A549 (cell line): ENCODE measurements around the gene TMOD1. TPM values are rescaled to one million over a fixed set of nuclear protein-coding genes. Genes with fewer than 3 reads are reported as not detected.

Source experiments
- ATAC-seq, 2 experiments: fragments of 200-7000 bp in 1 of 2; fragments of >200 bp in 1 of 2; cut with Nextera tagmentation in 1 of 2; cut with Tn5 transposase in 1 of 2; 3 replicates each; pipeline versions ENCODE4 v1.8.0 to v1.9.1; 2018 to 2020; ENCODE audit warnings: mild to moderate bottlenecking in 1 of 2, moderate library complexity in 1 of 2
- CTCF ChIA-PET: fragments of 300-600 bp; sonication (Branson Sonifier 250); formaldehyde crosslinking; extraction: SDS; loops from one replicate; lab custom pipeline; 2021; ENCODE audit warnings: antibody characterized with exemption, inconsistent platforms; lab: Yijun Ruan, JAX
- POLR2A ChIA-PET: fragments of 350-600 bp; formaldehyde crosslinking; extraction: SDS; loops from one replicate; lab custom pipeline; 2021; ENCODE audit warnings: antibody characterized with exemption, inconsistent platforms; lab: Yijun Ruan, JAX
- DNase-seq, 2 experiments: peaks; one replicate each; pipeline versions ENCODE4 v3.0.0 to v3.0.0-alpha.2; 2011 to 2016; ENCODE audit warnings: low read depth in 1 of 2, low spot score in 1 of 2
- FAIRE-seq: peaks from 2 replicates; lab custom pipeline; 2011; peaks lifted over from hg19 to GRCh38; lab: Jason Lieb, UNC
- H3K27ac ChIP-seq, 2 experiments: fragments of >200 bp; sonication (Bioruptor Twin); formaldehyde crosslinking; 3 replicates each; pipeline ENCODE4 v1.5.1; 2016 to 2017
- H3K4me1 ChIP-seq: fragments of >200 bp; sonication (Bioruptor Twin); formaldehyde crosslinking; 3 replicates; pipeline ENCODE4 v1.6.1; 2016
- H3K4me2 ChIP-seq: fragments of >200 bp; sonication (Bioruptor Twin); formaldehyde crosslinking; 3 replicates; pipeline ENCODE4 v1.6.1; 2016
- H3K4me3 ChIP-seq: fragments of >200 bp; sonication (Bioruptor Twin); formaldehyde crosslinking; 3 replicates; pipeline ENCODE4 v1.5.1; 2016
- H3K9me3 ChIP-seq: fragments of >200 bp; sonication (Bioruptor Twin); formaldehyde crosslinking; 3 replicates; pipeline ENCODE4 v1.6.1; 2016
- E2F6 ChIP-seq: IDR thresholded peaks from 2 replicates; pipeline ENCODE4 v1.6.1; 2012; ENCODE audit warnings: low read depth, borderline replicate concordance
- EP300 ChIP-seq, 2 experiments: fragments of >200 bp; sonication (Bioruptor Twin); formaldehyde crosslinking; IDR thresholded peaks; 2 replicates in 1 of 2; 3 replicates in 1 of 2; pipeline ENCODE4 v1.6.1; 2016 to 2017
- ESRRA ChIP-seq: fragments of 150-350 bp; IDR thresholded peaks from 2 replicates; pipeline ENCODE4 v1.6.1; 2014; ENCODE audit warnings: mild to moderate bottlenecking, low read length, borderline replicate concordance
- HDAC2 ChIP-seq: fragments of 200-600 bp; sonication (generic); IDR thresholded peaks from 2 replicates; pipeline ENCODE4 v1.6.1; 2016
- HMGXB4 ChIP-seq: fragments of 250-450 bp; sonication (Bioruptor Pico); IDR thresholded peaks from 2 replicates; pipeline ENCODE4 v1.5.0; 2021; ENCODE audit warnings: mild to moderate bottlenecking, moderate library complexity, borderline replicate concordance
- HOXB13 ChIP-seq: fragments of 250-450 bp; sonication (Bioruptor Pico); IDR thresholded peaks from 2 replicates; pipeline ENCODE4 v1.5.0; 2020; ENCODE audit warnings: low read depth, mild to moderate bottlenecking, moderate library complexity
- HOXB5 ChIP-seq: fragments of 250-450 bp; sonication (Bioruptor Pico); IDR thresholded peaks from 2 replicates; pipeline ENCODE4 v1.5.0; 2020; ENCODE audit warnings: mild to moderate bottlenecking, moderate library complexity
- JUNB ChIP-seq: fragments of >200 bp; sonication (Bioruptor Twin); formaldehyde crosslinking; IDR thresholded peaks from 2 replicates; pipeline ENCODE4 v1.6.1; 2016
- MAX ChIP-seq: IDR thresholded peaks from 2 replicates; pipeline ENCODE4 v1.6.1; 2012
- MAZ ChIP-seq: fragments of 150-350 bp; IDR thresholded peaks from 2 replicates; pipeline ENCODE4 v1.6.1; 2014; ENCODE audit warnings: antibody characterized with exemption, low read depth, low read length, borderline replicate concordance
- NFE2L2 ChIP-seq: fragments of 150-350 bp; conservative IDR thresholded peaks from 2 replicates; pipeline ENCODE4 v1.6.1; 2014; ENCODE audit warnings: low read length
- NPAS2 ChIP-seq: fragments of 250-450 bp; sonication (Bioruptor Pico); IDR thresholded peaks from 2 replicates; pipeline ENCODE4 v1.8.0; 2022; ENCODE audit warnings: mild to moderate bottlenecking, moderate library complexity, borderline replicate concordance
- NR3C1 ChIP-seq: fragments of >200 bp; sonication (Bioruptor Twin); formaldehyde crosslinking; IDR thresholded peaks from 3 replicates; pipeline ENCODE4 v1.6.1; 2017
- PHF8 ChIP-seq: fragments of 200-600 bp; sonication (generic); IDR thresholded peaks from 2 replicates; pipeline ENCODE4 v1.6.1; 2016; ENCODE audit warnings: low read depth, mild to moderate bottlenecking, antibody characterized with exemption, moderate library complexity, borderline replicate concordance
- POLR2A ChIP-seq: IDR thresholded peaks from 2 replicates; pipeline ENCODE4 v1.6.1; 2012; ENCODE audit warnings: mild to moderate bottlenecking, low read length
- RAD21 ChIP-seq, 2 experiments: fragments of >200 bp in 1 of 2; sonication (Bioruptor Twin) in 1 of 2; formaldehyde crosslinking in 1 of 2; IDR thresholded peaks in 1 of 2; conservative IDR thresholded peaks in 1 of 2; 2 replicates in 1 of 2; 3 replicates in 1 of 2; pipeline ENCODE4 v1.6.1; 2012 to 2018; ENCODE audit warnings: inconsistent platforms in 1 of 2
- RARB ChIP-seq: fragments of 250-450 bp; sonication (Bioruptor Pico); IDR thresholded peaks from 2 replicates; pipeline ENCODE4 v1.8.0; 2021; ENCODE audit warnings: mild to moderate bottlenecking, moderate library complexity
- RNF2 ChIP-seq: fragments of 200-600 bp; sonication (generic); IDR thresholded peaks from 2 replicates; pipeline ENCODE4 v1.6.1; 2016; ENCODE audit warnings: low read depth, mild to moderate bottlenecking, antibody characterized with exemption, moderate library complexity, borderline replicate concordance
- SMC3 ChIP-seq: fragments of >200 bp; sonication (Bioruptor Twin); formaldehyde crosslinking; IDR thresholded peaks from 3 replicates; pipeline ENCODE4 v1.6.1; 2018; ENCODE audit warnings: inconsistent platforms
- ZC3H11A ChIP-seq: fragments of 450-650 bp; IDR thresholded peaks from 2 replicates; pipeline ENCODE4 v1.6.1; 2014; ENCODE audit warnings: antibody characterized with exemption, mild to moderate bottlenecking
- WGBS: methylation state at CpG from one replicate; pipeline ENCODE4 v1.1.6; 2017; ENCODE audit errors: missing lambda C conversion rate; 5-methylcytosine and 5-hydroxymethylcytosine counted together
- polyA plus RNA-seq, 4 experiments: library from polyadenylated mRNA; depleted of rRNA in 3 of 4; stranded (reverse); fragments of >200 nt; fragmentation: RNase III in 1 of 4; extraction: RNeasy Plus Mini Kit Qiagen cat#74134 plus additional on column Dnase treatment in 1 of 4; gene quantifications; 2 replicates in 3 of 4; 3 replicates in 1 of 4; pipeline ENCODE4 v1.2.3, GENCODE V29; 2011 to 2017

TMOD1 gene
- polyA plus RNA-seq, 2 of the 4 experiments (the other 2 are of a cell fraction), result 0.28 to 0.80 TPM

GRCh38 chr9:97553841-97554240, 52.4 kb downstream of the TMOD1 start:
- no peak for FAIRE-seq

GRCh38 chr9:97554566-97555075, 53.2 kb downstream of the TMOD1 start:
- no peak for DNase-seq
- WGBS, result 63% methylated on average over 6 of the region's 6 CpGs
- no peak for TF ChIP-seq MAZ
- TF ChIP-seq PHF8, result no peak
- no peak for TF ChIP-seq HOXB13 (CRISPR knock-in tag)
- TF ChIP-seq RNF2, result no peak
- TF ChIP-seq JUNB, result no peak
- no peak for TF ChIP-seq NPAS2 (CRISPR knock-in tag)
- TF ChIP-seq RAD21 (conservative IDR thresholded peaks at IDR 0.05 in 1 of 2, IDR thresholded peaks at IDR 0.05 in 1 of 2), result no peak
- no peak for TF ChIP-seq NFE2L2
- no peak for TF ChIP-seq HOXB5
- POLR2A ChIA-PET, result no interaction called here
- no peak for ATAC-seq
- Histone ChIP-seq H3K9me3 (no peaks in the 10 kb centered on the region), H3K4me1 (no peaks in the 10 kb centered on the region), H3K4me2 (no peak overlapping the region), H3K27ac (no peak overlapping the region), H3K4me3 (no peak overlapping the region)
- FAIRE-seq, result no peak
- CTCF ChIA-PET, result no interaction called here

More at GRCh38 chr9:97553841-97554240, 52.4 kb downstream of the TMOD1 start:
- H3K4me1 ChIP-seq, result no peaks in the 10 kb centered on the region
- POLR2A ChIA-PET, result no interaction called here
- no peak for TF ChIP-seq HDAC2
- no peak for TF ChIP-seq EP300 (IDR thresholded peaks at IDR 0.05)
- no peak for TF ChIP-seq ESRRA
- no peak for TF ChIP-seq RARB
- TF ChIP-seq NR3C1, result no peak
- TF ChIP-seq POLR2A, result no peak
- TF ChIP-seq JUNB, result no peak
- no peak for TF ChIP-seq MAX
- no peak for TF ChIP-seq ZC3H11A
- no peak for TF ChIP-seq SMC3
- TF ChIP-seq E2F6, result no peak
- TF ChIP-seq, all 56 proteins: peak for 0
- H3K27ac ChIP-seq, result no peak overlapping the region
- CTCF ChIA-PET, result no interaction called here
- 52% methylated on average over 3 of the region's 5 CpGs for WGBS
- H3K4me3 ChIP-seq, result no peak overlapping the region
- no peak for ATAC-seq
- H3K9me3 ChIP-seq, result no peaks in the 10 kb centered on the region
- H3K4me2 ChIP-seq, result no peak overlapping the region
- no peak for DNase-seq

- DNase-seq, result no peak
- TF ChIP-seq E2F6 (no peak), EP300 (IDR thresholded peaks at IDR 0.05) (no peak), HMGXB4 (no peak)
- TF ChIP-seq, all 56 proteins: peak for 0
- FAIRE-seq (no peak), ATAC-seq (no peak)
- Histone ChIP-seq H3K4me1 (no peaks in the 10 kb centered on the region), H3K27ac (no peak overlapping the region), H3K4me2 (no peak overlapping the region), H3K9me3 (no peaks in the 10 kb centered on the region), H3K4me3 (no peak overlapping the region)
- ChIA-PET CTCF (interaction anchor here (2.8 kb wide), 1 partner anchor 87 kb away, joined by 9 read pairs; no protein-coding TSS in a partner anchor), POLR2A (no interaction called here)
- 77% methylated on average over 15 of the region's 15 CpGs for WGBS
These were observed 53.7 kb downstream of the TMOD1 start for GRCh38 chr9:97555164-97555563.
